Superior temporal gyrus (tissue), 1 donor: ENCODE data around the gene ELOVL6.
"Not testable (repeated sequence)": the region's sequence is repeated elsewhere in the genome, so short reads cannot be mapped to it uniquely, and the experiment has no call there.

Experiments used
- DNase-seq: peaks from one replicate; pipeline ENCODE4 v3.0.0-alpha.2; 2016; ENCODE audit errors: extremely low spot score

Gene ELOVL6

DNA sequence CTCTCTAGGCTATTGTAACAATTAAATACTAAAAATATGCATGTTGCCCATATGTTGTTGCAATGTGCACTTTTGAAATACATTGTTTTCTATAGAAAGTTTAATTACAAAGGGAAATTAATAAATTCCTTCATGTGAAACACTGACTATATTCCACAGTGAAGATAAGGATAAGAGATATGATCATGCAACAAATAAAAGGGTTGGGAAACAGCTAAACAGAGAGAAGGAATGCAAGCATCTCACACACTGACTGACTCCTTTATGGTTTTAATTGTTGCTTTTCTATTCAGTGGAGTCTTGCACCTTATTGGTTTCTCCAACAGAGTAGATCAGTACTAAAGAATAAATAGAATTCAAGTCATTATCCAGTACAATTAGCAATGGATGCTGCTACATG, 37.8 kb downstream of the ELOVL6 start:
- no peak for DNase-seq

DNA sequence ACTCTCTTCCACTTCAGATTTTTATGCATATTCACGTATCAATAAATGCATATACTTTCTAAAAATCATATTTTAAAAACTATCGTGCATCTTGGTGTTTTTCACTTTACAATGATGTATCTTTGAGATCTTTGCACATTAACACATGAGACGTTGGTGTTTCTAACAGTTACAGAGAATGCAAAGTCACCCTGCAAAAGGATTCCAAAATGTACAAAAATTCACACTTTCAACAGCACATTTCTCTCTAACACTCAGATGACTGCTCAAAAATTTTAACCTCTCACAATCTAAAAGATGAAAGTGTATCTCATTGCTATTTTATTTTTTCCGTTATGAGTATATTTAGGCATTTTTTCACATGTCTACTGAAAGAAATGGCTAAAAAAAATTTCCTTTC, 38.9 kb downstream of the ELOVL6 start:
- DNase-seq, result peak; percentile 35

DNA sequence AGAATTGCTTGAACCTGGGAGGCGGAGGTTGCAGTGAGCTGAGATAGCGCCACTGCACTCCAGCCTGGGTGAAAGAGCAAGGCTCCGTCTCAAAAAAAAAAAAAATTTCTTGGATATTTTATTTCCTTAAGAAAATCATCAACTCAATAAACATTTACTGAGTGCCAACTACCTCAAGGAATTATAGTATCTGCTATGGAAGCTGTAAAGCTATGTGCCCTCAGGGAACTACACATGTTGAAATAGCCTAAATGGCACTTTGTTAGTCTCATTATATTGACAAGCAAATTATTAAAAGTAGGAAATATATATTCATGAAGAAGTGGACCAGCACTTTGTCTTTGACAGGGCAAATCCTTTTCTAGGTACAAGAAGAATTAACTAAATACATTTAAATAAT, 40.8 kb downstream of the ELOVL6 start:
- no peak for DNase-seq

DNA sequence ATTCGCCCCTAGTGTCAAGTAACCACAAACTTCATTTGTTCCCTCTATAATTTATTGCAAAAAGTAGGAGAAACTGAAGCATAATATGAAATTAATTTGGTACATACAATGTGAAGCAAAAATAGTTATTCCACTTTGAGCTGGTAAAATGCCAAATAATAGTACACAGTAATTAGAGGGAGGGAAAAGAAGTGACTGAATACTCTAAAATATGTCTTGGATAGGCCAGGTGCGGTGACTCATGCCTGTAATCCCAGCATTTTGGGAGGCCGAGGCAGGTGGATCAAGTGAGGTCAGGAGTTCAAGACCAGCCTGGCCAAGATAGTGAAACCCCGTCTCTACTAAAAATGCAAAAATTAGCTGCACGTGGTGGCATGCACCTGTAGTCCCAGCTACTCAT, 41.2 kb downstream of the ELOVL6 start:
- DNase-seq, result not testable (repeated sequence)

DNA sequence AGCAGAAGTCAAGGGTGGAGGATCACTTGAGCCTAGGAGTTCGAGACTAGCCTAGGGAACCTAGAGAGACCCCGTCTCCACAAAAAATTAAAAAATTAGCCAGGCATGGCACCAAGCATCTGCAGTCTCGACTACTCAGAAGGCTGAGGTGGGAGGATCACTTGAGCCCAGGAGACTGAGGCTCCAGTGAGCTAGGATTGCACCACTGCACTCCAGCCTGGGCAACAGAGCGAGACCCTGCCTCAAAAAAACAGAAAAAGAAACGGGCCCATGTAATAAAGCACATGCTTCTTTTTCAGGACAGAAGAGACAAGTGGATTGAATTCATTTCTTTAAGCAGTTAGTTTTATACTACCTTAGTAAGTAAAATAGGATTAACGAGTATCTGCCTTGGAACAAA, 42.0 kb downstream of the ELOVL6 start:
- DNase-seq, result no peak

DNA sequence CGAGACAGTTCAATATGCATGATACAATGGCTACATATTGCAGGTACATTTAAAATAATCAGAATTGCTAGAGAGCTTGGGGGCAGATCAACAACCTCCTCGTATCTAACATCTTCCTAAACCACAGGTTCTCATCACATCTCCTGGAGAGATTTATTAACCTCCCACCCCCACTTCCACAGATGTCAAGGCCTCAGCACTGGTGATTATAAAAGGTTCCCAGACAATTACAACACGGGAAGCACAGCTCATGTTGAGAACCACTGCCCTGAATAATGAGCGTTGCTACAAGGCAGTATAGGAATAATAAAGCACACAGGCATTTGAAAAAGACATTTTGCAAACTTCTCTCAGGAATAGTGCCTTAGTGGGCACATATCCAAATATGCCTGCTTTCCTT, 42.8 kb downstream of the ELOVL6 start:
- no peak for DNase-seq

DNA sequence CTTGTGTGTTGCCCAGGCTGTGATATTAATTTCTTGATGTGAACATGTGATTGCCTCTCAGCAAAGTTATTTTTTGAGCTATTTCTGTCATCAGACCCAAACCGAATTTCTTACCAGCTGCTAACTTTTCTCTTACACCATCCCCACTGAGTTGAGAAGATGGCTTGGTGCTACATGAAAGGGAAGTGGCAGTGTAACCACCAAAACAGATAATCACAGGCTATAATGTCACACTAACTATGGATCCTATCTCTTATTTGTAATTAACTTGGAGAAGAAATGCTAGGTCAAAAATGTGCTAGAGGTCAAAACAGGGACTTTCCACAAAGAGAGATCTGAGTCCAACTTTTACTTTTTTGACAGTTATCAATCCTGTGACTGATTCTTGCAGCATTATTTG, 43.8 kb downstream of the ELOVL6 start:
- DNase-seq, result no peak

DNA sequence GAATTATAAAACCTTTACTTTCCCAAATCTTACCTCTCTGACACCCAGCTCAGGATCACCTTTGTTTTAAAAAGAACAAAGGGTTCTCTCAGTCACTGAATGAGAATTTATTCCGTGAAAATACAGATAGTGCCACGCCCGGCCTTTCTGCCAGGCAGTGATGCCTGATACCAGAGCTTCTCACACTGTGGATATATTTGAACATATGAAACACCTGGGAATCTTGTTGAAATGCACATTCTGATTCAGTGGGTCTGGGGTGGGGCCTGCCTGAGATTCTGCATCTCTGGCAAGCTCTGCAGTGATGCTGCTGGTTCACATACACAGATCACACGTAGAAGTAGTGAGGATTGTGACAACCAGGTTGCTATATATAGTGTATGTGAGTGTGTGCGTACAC, 46.0 kb downstream of the ELOVL6 start:
- DNase-seq, result no peak

DNA sequence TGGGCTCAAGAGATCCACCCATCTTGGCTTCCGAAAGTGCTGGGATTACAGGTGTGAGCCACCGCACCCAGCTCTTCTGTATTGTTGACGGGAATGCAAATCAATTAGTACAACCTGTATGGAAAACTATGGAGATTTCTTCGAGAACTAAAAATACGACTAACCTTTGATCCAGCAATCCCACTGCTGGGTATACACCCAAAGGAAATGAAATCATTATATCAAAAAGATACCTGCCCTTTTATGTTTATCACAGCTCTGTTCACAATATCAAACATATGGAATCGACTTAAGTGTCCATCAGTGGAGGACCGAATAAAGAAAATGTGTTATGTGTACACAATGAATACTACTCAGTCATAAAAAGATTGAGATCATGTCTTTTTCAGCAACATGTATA, 49.3 kb downstream of the ELOVL6 start:
- no peak for DNase-seq

DNA sequence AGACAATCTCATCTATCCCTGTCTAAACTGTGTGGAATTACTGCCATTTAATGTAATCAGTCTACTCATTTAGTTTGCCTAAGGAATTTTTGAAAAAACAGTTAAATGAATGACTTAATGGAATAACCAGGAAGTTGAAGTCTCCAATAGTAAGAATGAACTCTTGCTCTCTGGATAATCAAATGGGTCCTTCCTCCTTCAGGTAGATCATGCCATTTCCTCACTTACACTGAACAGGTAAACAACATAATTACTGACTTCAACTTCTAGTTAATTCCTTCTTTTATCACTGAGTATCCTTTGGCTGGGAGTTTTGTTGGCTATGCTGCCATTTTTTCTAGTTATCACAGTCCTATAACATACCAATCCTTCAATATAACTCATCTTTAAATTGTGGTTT, 56.0 kb downstream of the ELOVL6 start:
- DNase-seq, result no peak

DNA sequence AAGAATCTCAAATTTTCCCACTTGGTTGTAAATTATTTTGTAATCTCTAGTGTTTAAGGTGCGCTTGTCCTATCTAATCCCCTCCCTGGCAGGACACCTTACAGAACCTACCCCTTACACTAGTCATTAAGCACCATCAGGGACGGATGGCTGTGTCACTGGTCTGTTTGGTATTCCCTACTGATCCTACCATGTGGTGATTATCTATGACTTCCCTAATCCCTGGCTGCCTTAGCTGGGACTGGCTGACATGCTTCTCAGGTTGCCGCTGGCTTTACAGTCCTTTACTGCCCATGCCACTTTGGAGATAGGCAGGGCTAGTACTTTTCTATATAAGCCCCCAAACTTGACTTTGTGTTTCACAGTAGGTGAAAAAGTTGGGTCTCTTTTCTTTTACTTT, 58.6 kb downstream of the ELOVL6 start:
- no peak for DNase-seq

DNA sequence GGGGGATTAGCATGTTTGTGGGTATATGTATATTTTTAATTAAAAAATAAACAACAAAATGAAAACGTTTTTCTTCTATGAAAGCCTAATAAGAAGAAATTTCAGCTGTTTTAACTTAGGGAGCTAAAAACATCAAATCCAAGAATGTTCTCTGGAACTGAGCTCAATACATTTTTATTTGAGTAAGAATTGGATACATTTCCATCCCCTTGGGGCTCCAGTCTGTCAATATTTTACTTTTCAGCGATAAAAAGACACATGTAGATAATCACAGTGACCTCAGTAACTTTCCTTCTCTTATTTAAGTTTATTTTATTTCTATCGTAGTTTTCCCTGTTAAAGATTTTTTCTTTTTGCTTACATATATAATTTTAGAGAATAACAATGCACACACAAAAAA, 59.3 kb downstream of the ELOVL6 start:
- no peak for DNase-seq

DNA sequence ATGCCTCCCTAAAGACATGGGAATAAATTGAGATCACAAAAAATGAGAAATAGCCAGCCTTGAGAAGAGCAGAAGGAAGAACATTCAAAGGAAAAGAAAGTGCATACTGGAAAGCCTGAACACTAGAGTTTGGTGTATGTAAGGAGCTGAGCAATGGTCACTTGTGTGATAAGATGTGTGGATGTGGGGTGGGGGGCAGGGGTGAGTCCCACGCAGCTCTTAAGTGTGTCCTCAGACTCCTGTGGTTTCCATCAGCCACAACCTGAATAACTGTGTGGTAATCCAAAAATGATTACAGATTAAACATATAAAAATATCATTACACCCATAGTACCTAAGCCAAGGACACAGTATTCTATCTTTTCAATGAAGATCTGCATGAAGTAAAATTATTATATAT, 59.9 kb downstream of the ELOVL6 start:
- no peak for DNase-seq

DNA sequence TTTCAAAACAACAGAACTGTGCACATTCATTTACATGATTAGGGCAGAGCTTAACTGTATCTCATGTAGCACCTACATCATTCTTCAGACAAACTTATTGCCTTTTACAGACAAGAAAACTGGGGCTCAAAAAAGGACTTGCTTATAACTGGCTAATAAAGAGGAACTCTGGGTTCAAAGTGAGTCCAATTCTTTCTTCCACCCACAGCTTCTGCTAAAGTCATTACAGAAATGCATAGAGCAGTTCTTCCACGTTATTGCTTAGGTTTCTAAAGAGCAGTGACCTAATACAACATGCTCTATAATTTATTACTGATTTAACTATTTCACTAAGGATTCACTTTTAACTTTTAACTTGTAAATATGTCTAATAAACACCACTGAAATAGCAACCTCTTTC, 60.6 kb downstream of the ELOVL6 start:
- DNase-seq, result no peak

DNA sequence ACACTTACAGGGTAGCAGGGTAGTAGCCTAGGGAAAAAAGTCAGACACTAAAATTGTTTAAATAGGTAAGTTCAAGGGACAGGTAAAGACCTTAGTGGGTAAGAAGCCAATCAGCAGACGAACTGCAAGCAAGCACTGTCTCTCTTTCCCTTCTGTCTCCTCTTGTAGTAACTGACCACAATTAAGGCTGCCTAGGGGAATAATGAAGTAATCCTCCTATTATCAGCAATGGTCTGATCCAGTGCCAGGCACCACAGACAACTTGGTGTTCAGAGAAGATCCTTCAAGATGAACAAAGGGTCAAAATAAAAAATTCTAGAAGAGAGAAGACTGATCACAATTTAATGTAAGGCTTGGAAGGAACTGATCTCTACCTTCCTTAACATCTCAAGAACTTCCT, 62.9 kb downstream of the ELOVL6 start:
- DNase-seq, result no peak

DNA sequence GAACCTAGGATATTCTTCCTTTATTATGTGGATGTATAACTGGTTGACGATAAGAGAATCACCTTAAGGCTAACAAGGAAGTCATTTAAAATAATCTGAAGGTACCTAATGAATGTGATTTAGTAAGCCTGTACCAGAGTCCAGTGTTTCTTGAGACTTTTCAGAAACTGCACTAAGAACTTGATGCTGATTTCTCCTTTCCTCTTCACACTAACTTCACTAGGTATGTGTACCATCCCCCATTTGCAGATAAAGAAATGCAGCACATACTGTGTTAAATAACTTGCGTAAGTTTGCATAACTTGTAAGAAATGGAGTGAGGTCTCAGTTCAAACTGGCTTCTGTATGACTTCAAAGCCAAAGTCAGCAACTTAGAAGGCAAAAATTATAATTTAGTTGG, 63.3 kb downstream of the ELOVL6 start:
- no peak for DNase-seq

DNA sequence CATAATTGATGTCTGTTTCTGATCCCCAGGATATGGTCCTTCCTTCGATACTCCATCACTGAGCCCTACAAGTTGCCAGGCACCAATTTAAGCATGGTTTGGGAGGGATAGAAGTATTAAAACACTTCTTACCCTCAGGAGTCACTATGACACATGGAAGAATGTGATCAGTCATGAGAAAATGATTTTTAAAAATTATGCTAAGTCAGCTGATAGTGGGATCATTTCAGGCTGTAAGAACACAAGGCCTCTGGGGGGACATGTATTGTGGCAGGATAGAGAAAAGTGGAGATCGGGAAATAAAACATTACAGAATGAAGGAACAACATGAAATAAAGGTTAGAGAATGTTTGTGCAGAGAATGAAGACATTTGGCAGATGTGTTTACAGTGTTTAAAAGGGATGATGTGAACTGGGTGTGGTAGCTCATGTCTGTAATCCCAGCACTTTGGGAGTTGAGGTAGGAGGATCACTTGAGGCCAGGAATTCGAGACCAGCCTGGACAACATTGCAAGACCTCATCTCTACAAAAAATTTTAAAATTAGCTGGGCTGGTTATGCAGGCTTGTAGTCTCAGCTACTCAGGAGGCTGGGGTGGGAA, 64.0 kb downstream of the ELOVL6 start:
- no peak for DNase-seq

DNA sequence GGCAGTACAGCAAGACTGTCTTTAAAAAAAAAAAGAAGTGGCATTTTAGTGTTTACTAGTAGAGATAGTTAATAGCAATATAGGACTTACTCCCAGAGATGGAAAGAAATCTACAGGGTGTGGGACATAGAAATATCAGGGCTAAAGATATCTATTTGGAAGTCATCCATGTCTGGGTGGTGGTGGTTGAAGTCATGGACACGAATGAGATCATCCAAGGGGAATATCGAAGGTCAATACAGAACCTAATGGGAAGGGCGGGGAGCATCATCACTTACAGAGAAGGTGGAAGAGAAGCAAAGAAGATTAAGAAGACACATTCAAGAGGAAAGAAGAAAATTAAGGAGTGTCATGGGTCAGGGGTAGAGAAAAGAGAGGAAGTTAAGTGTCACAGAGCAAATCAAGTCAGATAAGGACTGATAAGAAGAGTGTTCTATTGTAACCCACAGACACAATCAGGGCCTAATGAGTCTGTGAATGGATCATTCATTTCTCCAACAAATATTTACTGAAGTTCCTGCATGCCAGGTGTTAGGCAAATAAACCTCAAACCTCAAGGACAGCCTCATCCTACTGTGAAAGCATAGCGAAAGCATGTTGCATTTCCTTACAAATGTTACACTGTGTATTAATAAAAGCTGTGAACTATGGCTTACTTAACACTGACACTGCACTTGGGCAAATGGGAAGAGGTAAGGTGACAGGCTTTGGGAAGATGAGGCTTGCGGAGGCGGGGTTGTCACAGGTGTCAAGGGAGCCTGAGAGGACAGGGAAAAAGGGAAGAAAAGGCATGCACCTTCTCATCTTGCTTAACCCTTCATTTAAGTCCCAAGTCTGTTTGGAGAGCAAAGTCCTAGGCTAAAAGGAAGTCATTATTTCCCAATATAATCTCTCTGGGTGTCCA, 65.3 kb downstream of the ELOVL6 start:
- no peak for DNase-seq

DNA sequence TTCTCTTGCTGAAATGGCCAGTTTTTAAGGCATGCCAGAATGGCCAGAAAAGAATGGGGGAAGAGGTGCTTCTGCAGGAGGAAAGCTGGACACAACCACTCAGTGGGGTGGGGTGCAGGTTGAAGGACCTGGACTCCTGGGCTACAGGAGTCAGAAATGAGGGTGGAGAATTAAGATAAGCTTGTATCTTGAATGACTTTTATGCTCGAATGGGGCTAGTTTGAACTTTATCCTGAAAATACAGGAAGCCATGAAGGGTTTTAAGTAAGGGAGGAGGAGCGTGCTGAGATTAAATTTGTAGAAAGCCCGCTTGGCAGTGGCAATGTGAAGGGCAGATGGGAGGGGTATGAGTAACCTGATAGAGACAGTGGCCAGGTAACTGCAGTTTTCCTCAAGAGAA, 66.5 kb downstream of the ELOVL6 start:
- DNase-seq, result no peak

DNA sequence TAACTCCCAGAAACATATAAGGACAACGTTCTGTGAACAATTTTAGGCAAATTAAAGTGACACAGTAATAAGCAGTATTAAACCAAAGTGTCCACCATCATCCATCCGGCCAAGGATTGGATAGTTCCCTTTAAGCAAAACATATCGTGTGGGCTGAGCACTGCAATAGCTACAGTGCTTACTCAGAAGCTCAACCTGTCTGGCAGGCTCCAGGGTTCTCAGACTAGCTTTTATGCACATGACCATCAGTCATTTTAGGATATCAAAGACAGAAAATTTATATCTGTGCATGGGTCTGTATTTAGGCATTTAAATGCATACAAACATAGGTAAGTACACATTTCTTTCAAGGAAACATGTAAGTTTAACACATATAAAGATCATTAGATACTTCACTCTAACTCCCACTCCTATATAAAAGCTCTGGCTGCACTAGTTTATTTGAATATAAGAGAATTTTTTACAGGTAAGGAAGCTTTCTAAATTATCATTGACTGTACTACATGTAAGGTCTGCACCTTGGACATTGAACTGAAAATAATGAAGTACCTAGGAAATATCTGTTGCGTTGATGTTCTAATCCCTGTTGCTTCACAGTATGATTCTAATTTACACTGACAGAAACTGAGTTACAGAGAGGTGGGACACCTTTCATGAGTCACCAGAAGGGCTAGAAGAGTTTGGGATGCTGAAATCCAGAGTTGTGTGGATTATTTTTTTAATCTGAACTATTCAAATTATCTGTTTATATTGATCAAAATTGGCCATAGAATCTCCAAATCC, 67.6 kb downstream of the ELOVL6 start:
- no peak for DNase-seq

DNA sequence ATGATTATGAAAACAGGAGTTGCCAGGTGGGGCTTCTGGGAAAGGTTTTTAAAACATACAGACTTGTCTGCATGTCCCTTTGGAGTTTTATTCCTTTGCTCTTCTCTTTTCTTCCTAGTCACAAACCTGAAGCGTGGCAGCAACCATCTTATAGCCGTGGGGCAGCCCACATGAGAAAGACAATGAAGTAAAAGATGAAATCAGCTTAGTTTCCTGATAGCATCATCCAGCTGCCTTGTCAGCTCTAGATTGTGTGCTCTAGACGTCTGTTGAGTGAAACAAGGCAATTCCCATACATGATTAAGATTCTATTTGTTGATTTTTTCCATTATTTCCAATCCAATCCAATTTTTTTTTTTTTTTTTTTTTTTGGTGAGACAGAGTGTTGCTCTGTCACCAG, 68.9 kb downstream of the ELOVL6 start:
- no peak for DNase-seq

DNA sequence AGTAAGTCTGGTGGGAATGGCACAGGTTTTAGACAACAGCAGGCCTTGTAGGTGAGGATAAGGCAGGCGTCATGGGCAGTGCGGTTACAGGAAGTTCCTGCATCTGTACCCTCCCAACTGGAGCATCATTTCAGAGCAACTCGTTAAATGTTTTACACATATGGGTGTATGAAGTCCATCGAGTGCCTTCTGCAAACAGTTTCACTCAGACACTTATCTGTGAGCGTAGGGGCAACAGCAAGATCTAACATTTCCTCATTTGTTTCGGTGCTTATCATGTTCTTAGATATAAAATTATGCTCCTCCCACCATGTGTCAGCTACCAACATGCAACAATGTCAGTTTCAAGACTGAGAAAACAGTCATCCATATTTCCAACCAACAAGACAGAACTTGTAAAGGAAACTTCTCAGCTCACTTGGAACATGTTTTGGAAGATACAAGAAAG, 69.9 kb downstream of the ELOVL6 start:
- no peak for DNase-seq

DNA sequence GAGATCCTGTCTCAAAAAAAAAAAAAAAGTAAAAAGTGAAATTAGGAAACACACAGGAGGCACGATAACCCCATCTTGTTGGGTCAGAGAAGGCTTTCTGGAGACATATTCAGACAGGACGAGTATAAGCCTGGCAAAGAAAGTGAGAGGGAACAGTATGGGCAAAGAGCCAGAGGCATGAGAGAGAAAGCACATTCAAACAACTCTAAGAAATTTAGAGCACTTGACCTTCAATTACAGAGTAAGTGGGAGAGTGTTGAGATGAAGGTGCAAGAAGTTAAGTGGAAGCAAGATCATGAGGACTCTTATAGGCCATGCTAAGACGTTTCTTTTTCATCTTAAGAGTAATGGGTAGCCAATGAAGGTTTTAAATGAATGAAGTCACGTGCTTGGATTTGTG, 70.4 kb downstream of the ELOVL6 start:
- no peak for DNase-seq
